Measurements from ENCODE around the gene DLG2. TPM values are rescaled to one million over a fixed set of nuclear protein-coding genes. Genes with fewer than 3 reads are reported as not detected.

DLG2 gene
- total and polyA plus RNA-seq, 12 donors, result 1.0 to 14.8 (median 7.4) TPM

DNA sequence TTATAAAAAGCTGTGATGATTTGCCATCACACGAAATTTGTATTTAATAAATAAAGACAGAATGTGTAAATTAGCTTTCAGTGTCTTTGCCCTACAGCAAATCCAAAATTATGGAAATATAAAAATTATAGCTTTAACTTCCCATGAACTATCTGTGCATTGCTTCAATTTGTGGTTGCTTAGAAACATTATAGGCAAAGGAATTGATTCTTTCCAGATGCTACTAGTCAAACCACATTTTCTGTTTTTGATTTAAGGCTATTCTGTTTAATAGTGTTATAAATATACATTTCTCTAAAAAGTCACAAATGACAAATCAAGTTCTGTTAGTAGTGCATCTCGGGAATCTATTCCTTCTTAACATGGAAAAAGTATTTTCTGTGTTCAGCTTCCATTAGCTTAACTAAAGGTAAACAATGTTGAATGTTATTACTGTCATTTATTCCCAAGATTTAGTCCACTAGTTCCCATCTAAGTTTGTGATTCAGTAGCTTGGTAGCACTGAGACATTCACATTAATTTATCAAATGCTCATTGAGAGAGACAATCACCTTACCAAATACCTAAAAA, 1254.7 kb downstream of the DLG2 start:
- TF ChIP-seq, protein P1, sequence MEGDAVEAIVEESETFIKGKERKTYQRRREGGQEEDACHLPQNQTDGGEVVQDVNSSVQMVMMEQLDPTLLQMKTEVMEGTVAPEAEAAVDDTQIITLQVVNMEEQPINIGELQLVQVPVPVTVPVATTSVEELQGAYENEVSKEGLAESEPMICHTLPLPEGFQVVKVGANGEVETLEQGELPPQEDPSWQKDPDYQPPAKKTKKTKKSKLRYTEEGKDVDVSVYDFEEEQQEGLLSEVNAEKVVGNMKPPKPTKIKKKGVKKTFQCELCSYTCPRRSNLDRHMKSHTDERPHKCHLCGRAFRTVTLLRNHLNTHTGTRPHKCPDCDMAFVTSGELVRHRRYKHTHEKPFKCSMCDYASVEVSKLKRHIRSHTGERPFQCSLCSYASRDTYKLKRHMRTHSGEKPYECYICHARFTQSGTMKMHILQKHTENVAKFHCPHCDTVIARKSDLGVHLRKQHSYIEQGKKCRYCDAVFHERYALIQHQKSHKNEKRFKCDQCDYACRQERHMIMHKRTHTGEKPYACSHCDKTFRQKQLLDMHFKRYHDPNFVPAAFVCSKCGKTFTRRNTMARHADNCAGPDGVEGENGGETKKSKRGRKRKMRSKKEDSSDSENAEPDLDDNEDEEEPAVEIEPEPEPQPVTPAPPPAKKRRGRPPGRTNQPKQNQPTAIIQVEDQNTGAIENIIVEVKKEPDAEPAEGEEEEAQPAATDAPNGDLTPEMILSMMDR (IDR thresholded peaks at IDR 0.05), result no peak
- ATAC-seq (no peak), DNase-seq (no peak)
- Histone ChIP-seq H3K4me3 (no peak overlapping the region), H3K4me1 (no peaks in the 10 kb centered on the region), H3K27me3 (no peaks in the 10 kb centered on the region), H3K9me3 (no peaks in the 10 kb centered on the region), H3K27ac (no peak overlapping the region), H3K36me3 (no peaks in the 10 kb centered on the region)
- intact Hi-C loops (cut with DNase I), result no loop called here
- WGBS, 2 donors, result 64 to 66% methylated on average over 2 of the region's 2 CpGs

DNA sequence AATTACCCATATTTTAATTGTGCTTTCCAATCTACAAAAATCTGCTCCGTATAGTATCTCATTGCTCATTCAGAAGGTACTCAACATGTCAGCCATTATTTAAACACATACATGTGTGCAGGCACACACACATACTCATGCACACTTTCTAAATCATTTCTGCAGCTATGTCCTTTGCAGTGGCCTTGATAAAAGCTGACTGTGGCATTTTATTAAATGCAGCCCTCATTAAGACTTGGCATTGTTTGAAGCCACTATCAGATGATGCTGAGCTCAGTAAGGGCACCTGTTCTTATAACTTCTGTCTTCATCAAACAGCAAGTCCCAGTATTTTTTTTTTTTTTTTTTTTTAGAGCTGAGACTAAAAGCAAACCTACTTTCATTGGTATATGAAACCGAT, 1269.1 kb downstream of the DLG2 start:
- no peaks in the 10 kb centered on the region for H3K36me3 ChIP-seq
- 65 to 71% methylated on average over 2 of the region's 2 CpGs for WGBS, 2 donors
- TF ChIP-seq, protein P1 (IDR thresholded peaks at IDR 0.05), result no peak
- no peak for DNase-seq
- no peak for ATAC-seq
- H3K4me1 ChIP-seq, result no peaks in the 10 kb centered on the region
- no peaks in the 10 kb centered on the region for H3K27me3 ChIP-seq
- no peak overlapping the region for H3K27ac ChIP-seq
- H3K4me3 ChIP-seq, result no peak overlapping the region
- intact Hi-C loops (cut with DNase I), result no loop called here
- H3K9me3 ChIP-seq, result peaks cover 0 to 3% (median 0%) of the 10 kb centered on the region in 11 donors

- no peaks in the 10 kb centered on the region for H3K36me3 ChIP-seq
- TF ChIP-seq, protein P1 (IDR thresholded peaks at IDR 0.05), result no peak
- intact Hi-C loops (cut with DNase I), result no loop called here
- no peaks in the 10 kb centered on the region for H3K27me3 ChIP-seq
- H3K27ac ChIP-seq, result no peak overlapping the region
- ATAC-seq, result no peak
- no peak overlapping the region for H3K4me3 ChIP-seq
- no peaks in the 10 kb centered on the region for H3K4me1 ChIP-seq
- H3K9me3 ChIP-seq, result no peaks in the 10 kb centered on the region
- DNase-seq, result no peak
Measured at GRCh38 chr11:84355911-84356310, 1271.2 kb downstream of the DLG2 start.

DNA sequence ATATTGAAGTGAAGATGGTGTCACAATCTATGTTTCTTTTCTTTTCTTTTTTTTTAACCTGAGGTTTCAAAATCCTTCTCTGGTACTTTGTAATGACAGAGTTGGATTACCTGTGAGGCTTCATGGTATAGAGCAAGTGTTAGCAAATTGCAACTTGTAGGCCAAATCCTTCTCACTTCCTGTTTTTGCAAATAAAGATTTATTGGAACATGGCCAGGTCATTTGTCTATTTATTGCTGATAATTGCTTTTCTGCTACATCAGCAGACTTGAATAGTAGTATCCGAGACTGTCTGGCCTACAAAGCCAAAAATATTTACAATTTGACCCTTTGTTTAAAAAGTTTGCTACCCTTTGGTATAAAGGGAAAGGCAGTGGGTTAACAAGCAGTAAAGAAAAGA, 1281.5 kb downstream of the DLG2 start:
- H3K4me3 ChIP-seq, result no peak overlapping the region
- 36 to 54% methylated on average over 1 of the region's 1 CpG for WGBS, 2 donors
- intact Hi-C loops (cut with DNase I), result no loop called here
- no peak overlapping the region for H3K27ac ChIP-seq
- no peaks in the 10 kb centered on the region for H3K36me3 ChIP-seq
- TF ChIP-seq, protein P1 (IDR thresholded peaks at IDR 0.05), result no peak
- no peak for DNase-seq
- H3K27me3 ChIP-seq, result no peaks in the 10 kb centered on the region
- no peaks in the 10 kb centered on the region for H3K4me1 ChIP-seq
- no peak for ATAC-seq
- no peaks in the 10 kb centered on the region for H3K9me3 ChIP-seq

Measured in heart right ventricle (tissue), 16 donors.